HG03045 (cell line): ENCODE data around the gene IFNA5.

Source experiments
- ATAC-seq: cut with Tn5 transposase; IDR thresholded peaks from one replicate; pipeline ENCODE4 v1.9.1; 2021; ENCODE audit warnings: mild to moderate bottlenecking, moderate library complexity; ENCODE audit not compliant: unreplicated experiment

Gene IFNA5

DNA sequence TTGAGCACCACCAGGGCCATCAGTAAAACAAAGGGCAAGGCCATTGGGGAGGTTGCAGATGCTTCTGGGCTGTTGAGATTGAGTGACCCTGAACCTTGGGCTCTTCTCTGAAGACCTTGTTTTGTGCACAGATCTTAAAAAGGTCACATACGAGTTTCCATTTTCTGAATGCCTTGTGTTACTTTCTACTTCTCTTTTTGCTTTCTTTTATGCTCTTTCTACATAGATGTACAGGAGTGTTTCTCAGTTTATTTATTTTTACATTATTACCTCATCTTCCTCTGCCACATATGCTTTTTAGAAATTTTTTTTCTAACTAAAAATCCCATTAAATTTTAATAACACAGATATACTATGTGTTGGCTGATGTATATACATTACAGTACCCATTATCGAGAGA lies at the start of gene IFNA5:
Gene IFNA5, minus strand, starts transcription at position 101 of the 400 bp plus-strand sequence. Its CDS starts 57 bp downstream, at position 44.
- no peak for ATAC-seq

DNA sequence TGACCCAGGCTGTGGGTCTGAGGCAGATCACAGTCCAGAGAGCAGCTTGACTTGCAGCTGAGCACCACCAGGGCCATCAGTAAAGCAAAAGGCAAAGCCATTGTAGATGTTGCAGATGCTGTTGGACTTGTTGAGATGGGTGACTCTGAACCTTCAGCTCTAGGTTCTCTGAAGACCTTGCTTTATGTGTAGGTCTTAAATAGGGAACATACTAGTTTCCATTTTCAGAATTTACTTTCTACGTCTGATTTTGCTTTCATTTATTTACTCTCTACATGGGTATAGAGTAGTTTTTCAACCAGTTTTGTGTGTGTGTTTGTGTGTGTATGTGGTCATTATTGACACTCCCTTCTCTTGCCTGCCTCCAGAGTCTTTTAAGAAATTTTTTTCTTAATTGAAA lies 45.7 kb upstream of the IFNA5 start, which contains the start of gene IFNA6:
Gene IFNA6, minus strand, starts transcription at position 101 of the 400 bp plus-strand sequence. Its CDS starts 0 bp downstream, at position 101.
- no peak for ATAC-seq

DNA sequence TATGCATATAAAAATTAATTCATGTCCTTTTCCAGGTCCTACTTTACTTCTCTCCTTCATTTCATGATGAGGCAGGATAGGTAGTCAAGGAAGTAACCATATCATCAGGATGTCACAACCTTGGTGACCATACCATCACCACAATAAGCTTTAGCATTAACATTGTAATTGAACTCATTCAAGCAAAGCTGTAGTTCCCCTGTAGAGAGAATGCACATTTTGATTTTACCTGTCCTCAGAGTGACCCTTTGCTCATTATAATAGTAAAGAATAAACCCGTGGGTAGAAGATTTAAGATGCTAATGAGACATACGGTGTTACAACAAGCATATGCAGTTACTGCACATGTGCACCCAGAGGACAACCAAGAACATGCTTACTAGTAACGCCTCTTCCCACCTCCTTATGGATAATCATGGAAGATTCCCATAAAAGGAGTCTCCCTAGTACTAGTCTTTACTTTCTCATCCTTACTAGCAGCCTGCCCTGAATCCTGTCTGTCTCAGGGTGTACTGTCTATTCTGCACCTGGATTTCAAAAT lies 43.4 kb upstream of the IFNA5 start:
- no peak for ATAC-seq

DNA sequence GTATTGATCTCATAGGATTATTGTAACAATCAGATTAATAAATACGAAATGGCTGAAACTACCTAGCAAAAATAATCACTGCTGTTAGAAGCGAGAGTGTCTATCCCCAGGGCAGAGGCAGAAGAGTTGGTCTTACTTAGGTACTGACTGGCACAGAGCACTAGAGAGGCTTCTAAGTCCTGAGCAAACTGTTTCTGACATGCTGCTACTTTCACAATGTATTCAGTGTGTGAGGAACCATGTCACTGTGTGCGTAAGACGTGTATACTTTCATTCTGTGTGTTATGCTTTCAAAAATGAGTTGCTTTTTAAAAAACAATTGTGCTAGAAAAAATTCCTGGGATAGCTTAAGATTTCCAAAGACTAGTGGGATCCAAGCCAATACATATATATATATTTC lies 35.6 kb upstream of the IFNA5 start:
- no peak for ATAC-seq

DNA sequence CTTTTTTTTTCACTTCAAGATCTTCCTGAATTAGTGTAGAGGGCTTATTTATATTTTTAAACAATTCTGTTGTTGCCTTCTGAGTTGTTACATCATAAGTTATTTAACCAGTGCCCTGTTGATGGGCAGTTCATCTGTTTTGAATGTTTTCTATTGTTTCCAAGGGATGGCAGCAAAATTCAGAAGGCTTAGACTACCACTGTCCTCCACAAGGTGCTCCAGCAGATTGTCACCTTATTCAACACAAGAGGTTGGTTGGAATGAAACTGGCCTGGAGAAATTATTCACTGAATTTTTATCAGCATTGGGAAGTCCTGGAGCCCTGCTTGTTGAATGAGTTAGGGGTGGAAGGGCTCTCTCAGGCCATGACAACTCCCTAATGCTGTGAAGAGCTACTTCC lies 31.3 kb upstream of the IFNA5 start:
- ATAC-seq, result no peak

DNA sequence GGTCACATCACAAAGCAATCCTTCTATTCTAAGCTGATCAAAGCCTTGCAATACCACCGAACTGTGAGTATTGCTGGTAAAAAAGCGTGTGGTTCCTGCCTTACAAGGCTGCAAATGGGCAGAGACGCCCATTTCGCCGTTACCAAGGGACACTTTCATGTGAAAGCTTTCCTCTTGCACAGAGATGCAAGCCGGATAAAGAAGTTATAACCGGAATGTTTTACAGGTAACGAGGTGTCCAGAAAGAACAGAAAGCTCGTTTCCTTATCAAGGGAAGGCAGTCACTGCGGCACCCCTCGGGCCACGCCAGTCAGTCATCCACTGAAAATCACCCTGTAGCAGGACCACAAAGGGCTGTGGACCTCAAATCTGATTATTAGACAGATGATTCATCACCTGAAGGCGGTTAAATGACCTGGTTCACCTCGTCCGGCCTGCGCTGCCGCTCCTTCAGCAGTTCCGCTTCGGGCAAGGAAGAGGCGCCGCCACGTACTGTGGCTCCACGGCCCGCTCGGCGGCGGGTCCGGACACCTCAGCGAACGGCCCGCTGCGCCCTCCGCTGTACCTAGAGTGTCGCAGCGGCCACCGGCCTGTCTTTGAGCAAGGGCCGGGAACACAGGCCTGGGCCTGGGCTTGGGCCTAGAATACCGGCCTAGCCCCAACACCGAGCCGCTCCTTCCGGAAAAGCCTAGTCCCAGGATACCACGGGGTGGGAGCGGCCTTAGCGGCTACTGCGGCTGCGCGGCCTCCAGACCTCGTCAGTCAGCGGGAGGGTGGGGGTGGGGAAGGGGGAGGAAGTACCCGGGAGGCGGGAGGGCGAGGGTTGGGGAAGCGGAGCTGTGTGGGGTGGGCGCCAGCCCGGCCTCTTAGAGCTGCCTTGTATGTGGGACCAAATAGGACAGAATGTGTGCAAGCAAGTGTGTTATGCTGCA lies 29.9 kb upstream of the IFNA5 start, which contains the start of gene KLHL9:
Gene KLHL9, minus strand, starts transcription at position 704 of the 932 bp plus-strand sequence. Its CDS starts 545 bp downstream, at position 159.
- ATAC-seq, result peak; percentile 93

DNA sequence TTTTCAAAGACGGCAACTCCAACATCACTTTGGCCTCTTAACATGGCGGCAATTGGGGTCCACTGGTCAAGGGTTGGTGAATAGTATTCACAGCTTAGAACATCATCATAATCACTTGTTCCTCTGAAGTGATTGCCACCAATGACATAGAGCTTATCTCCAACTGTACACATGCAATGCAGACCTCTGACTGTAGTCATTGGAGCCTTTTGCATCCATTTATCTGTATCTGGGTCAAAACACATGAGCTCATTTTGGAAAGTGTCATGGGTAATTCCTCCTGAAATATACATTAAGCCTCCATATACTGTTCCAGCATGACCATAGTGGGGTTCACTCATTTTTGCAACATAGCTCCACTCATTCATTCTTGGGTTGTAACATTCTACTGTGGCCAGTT lies 28.1 kb upstream of the IFNA5 start:
- no peak for ATAC-seq

DNA sequence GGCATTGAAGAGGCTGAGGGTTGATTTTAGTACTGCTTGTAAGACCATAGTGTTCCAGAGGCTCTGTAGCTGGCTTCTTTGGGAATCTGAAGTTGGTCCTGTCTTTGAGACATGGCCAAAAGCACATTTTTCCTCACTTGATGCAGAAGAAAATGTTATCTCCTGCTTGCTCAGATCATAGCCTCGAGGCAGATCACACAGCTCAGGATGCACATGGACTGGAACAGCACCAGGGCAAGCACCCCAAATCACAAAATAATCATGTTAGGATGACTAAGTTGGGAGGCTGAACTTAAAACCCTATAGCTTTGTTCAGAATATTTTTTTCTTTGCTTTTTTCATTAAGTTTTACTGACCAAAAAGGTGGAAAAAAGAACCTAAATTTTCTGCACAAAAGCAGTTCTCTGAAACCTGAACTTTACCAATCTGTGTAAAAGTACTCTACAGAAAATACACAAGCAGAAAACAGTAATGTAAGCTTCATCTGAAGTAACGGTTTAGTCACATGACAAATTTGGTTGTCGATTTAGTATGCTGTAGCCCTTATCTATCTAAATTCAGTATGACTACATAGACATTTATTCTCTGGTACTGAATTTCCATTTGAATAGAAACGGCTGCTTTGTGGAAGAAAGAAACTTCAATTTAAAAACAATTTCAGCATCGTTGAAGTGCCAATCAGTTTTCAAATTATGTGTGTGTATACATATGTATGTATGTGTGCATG lies 26.7 kb upstream of the IFNA5 start:
- no peak for ATAC-seq

DNA sequence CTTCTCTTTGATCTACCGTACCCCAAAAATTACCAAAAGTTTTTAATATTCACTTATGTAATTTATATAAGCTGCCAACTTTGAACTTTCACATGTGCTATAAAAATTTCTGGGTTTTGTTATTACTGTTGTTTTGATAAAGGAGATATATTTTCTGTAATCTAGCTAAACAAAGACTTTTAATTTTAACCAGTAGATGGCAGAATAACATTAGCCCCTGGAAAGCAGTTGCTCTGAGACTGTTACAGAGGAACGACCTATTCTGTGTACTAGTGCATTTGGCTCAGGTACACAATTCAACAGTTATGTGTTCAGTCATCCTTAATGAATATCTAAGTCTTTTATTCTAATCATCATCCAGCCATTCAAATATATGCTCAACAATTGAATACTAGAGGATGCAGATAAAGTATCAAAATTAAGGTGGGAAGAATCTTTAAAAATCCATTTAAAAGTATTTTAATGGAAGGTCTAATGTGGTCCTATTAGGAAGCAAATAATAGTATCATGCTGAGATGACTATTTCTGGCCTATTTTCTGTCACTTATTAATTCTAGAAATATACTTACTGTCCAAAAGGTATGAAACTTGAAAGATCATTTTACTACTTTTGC lies 21.5 kb upstream of the IFNA5 start:
- no peak for ATAC-seq

DNA sequence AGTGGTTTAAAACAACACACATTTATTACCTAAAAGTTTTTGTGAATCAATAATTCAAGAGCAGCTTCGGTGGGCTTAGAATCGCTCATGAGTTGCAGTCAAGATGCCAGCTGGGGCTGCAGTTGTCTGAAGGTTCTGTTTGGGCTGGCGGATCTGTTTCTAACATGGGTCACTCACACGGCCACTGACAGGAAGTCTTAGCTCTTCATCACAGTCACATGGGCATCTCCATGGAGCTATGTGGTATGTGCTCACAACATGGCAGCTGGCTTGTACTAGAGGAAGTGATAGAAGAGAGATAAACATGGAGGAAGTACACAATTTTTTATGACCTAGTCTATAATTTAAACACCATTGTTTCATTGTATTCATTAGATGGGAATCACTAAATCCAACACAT lies 18.9 kb upstream of the IFNA5 start:
- no peak for ATAC-seq

DNA sequence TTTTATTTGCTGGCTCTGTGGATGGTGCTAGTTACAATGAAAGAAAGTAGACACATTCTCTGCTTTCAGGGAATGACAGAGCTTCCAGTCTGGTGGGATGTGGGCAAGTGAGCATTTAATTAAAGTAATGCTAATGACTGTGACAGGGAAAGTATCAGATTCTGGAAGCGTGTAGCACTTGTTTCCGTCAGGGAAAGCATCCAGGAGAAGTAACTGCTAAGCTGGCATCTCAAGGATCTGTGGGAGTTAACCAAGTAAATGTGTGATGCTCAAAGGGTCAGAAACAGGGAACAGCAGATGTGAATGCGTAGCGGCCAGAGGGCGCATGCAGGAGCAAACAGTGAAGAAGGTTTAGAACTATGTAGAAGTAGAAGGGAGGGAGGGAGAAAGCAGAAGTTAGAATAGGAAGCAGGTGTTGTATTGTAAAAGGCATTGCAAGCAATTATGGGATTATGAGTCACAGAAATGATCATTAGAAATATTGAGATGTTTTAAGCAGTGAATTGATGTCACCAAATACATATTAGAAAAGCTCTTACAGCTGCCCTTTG lies 17.9 kb upstream of the IFNA5 start:
- ATAC-seq, result no peak

DNA sequence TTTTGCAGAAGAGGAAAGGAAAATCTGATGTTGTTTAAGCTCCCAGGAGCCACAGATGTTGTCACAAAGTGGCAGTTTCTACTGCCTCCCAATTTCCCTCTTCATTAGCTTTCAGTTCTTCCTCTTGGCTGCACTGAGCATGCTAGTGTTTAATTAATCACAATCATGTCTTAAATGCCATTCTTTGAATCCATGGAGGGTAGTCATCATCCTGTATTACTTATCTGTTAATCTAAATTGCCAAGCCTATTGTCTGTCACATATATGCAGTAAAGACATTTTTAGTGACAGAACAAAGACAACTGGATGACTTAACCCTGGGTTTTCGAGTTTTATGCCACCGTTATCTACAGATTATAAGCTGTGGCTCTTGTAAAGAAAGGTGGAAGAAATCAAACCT lies 15.4 kb upstream of the IFNA5 start:
- ATAC-seq, result no peak

DNA sequence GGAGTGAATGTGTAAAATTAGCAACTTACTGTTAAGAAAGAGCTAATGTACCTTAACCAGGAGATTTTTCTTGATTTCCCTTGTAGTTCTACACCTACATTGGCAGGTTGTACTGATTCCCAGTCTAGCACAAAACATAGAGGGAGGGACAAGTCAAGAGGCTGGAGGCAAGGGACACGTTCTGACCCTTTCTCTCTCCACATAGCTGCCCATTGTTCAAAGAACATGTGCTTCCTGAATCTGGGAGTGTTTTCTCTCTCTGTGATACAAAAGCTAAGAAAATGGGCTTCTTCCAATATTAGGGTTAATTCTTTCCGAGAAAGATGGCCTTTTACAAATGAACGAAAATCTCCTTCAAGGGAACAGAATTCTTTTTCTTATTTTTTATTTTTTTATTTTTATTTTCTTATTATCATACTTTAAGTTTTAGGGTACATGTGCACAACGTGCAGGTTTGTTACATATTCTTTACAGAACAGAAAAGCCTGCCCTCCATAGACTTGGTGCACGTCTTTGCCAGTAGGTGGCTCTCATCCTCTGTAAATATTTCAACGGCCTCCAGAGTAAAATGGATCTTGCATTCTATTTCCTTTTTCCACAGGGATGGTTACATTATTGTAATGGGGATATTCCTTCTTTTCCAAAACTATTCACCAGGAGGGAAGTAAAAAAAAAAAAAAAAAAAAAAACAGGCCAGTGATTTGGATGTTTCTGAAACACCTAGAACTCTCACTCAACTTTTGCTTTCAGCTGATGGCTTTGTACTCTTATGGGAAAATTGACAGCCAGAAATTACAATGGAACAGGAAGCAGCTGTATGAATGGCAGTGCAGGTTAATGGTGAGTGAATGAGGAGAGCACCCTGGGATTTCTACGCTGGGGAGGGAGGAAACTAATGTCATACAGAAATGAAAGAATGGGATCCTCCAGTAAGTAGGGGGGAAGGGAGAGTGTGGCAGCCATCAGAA lies 13.1 kb upstream of the IFNA5 start:
- ATAC-seq, result peak; percentile 66

DNA sequence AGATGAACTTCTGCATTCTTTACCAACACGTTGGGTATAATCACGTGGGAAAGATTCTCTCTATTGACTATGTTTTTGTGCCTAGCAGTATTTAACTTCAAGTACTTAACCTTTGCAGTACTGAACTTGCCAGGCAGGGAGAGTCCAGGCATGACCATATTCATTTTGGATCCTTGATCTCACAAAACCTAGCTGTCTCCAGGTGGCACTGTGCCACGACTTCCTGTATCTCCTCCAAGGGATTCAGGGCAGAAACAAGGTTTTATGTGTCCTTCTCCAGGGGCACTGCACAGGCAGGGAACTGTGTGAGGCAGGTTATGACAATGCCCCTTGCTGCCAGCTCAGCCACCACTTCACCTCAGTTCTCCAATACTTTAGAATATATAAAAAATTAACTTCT lies 11.7 kb upstream of the IFNA5 start:
- ATAC-seq, result no peak

DNA sequence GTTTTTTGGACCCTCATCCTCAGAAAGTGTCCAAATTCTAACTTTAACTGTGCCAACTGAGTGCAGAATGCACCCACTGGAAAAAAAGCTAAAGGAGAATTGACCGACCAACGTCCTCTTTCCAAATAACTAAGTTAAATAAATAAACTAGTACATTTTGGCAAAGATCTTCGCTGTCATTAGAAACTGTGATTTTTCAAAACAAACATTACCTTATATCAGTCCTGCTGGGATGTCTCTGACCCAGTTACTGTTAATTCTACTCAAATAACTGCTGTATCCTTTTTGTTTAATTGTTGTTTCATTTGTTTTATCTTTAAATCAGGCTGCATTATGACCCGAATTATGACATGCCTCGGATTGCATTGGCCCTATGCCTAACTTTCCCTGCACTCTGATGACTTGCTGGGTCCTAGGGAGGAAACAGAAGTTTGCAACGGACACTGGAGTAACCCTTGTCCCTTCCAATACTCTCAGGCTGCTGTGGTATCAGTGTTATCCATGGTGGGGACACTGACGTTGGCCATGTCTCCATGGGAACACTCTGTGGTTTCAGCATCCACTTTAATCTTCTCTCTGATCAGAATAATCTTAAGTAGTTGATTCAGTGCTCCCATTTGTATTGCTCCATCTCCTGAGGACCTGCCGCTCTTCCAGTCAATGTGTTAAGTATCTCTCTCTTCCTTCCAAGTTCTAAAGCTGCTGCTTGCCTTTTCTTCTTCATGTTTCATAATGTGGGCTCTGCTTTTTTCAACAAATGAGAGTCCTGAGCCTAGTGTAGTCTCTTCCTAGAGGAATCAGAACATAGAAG lies 11.1 kb upstream of the IFNA5 start:
- no peak for ATAC-seq

DNA sequence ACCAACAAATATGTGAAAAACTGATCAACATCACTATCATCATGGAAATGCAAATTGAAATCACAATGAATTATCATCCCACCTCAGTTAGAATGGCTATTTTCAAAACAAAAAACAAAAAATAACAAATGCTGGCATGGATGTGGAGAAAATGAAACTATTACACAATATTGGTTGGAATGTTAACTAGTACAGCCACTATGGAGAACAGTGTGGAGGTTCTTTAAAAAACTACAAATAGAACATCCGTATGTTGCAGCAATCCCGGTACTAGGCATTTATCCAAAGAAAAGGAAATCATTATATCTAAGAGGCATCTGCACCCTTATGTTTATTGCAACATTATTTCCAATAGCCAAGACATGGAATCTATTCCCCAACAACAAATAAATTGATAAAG lies 9.0 kb upstream of the IFNA5 start:
- ATAC-seq, result no peak

DNA sequence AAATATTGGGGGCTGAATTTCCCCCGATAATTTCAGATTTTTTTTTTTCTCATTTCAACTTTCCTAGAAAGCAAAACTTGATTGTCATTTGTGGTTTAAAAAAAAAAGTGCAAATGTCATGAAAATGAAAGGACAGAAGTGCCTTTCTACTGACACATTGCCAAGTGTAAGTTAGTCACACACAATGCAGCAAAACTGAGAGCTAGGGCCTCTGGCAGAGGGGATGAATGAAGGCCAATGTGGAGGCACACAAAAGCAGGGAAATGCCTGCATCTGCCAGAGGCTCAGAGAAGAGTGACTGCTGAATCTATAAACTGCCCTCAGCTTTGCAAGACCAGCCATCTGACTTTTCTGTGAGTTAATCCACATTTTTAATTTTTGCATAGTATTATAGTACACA lies 6.8 kb upstream of the IFNA5 start:
- ATAC-seq, result no peak

DNA sequence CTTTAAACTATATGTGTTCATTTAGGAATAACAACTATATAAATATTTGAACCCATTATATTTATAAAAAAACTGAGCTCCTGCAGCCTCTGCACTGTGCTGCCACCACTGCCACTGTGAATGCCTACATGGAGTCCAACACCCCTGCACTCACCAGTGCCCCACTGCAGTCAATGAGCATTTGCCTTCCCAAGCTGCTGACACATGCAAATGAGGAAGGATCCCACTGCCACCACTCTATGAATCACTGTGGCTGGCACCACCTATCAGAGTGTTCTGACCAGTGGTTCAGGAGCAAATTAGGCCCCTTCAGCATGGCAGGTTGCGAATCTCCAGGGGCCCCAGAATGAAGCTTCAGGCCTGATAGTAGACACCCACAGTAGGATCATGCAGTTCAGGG lies 9.1 kb downstream of the IFNA5 start:
- ATAC-seq, result no peak
